GM23338 (cell line): ENCODE measurements around the gene EMC10. TPM values are rescaled to one million over a fixed set of nuclear protein-coding genes. Genes with fewer than 3 reads are reported as not detected.

Experiments
- ATAC-seq: fragments of 200-7000 bp; cut with Tn5 transposase; 3 replicates; pipeline ENCODE4 v1.9.1; 2020
- DNase-seq: peaks from one replicate; pipeline ENCODE4 v3.0.0-alpha.2; 2015; ENCODE audit warnings: low spot score
- H2AFZ ChIP-seq: fragments of 200-600 bp; sonication (generic); 2 replicates; pipeline ENCODE4 v1.8.0; 2016; ENCODE audit warnings: antibody characterized with exemption, mild to moderate bottlenecking, moderate library complexity
- H3F3A ChIP-seq: fragments of 200-600 bp; sonication (generic); replicated peaks from 2 replicates; pipeline ENCODE4 v1.8.0; 2017; ENCODE audit warnings: antibody characterized with exemption, mixed run types, low read depth
- H3K27ac ChIP-seq: fragments of 200-600 bp; sonication (generic); 2 replicates; pipeline ENCODE4 v1.6.1; 2016; ENCODE audit warnings: low read depth
- H3K27me3 ChIP-seq: fragments of 200-600 bp; sonication (generic); 2 replicates; pipeline ENCODE4 v1.8.0; 2016; ENCODE audit warnings: mild to moderate bottlenecking, mixed run types, moderate library complexity; ENCODE audit not compliant: insufficient read depth
- H3K36me3 ChIP-seq: fragments of 200-600 bp; sonication (generic); 2 replicates; pipeline ENCODE4 v1.8.0; 2016; ENCODE audit warnings: mild to moderate bottlenecking; ENCODE audit not compliant: insufficient read depth
- H3K4me1 ChIP-seq: fragments of 200-600 bp; sonication (generic); 2 replicates; pipeline ENCODE4 v1.8.0; 2016; ENCODE audit warnings: mild to moderate bottlenecking, moderate library complexity; ENCODE audit not compliant: insufficient read depth
- H3K4me2 ChIP-seq: fragments of 200-600 bp; sonication (generic); 2 replicates; pipeline ENCODE4 v1.7.1; 2017; ENCODE audit warnings: mixed run types
- H3K4me3 ChIP-seq: fragments of 200-600 bp; sonication (generic); 2 replicates; pipeline ENCODE4 v1.6.1; 2016; ENCODE audit warnings: mixed run types
- H3K79me2 ChIP-seq: fragments of 200-600 bp; sonication (generic); replicated peaks from 2 replicates; pipeline ENCODE4 v1.8.0; 2017; ENCODE audit warnings: mild to moderate bottlenecking; ENCODE audit not compliant: insufficient read depth
- H3K9me2 ChIP-seq: fragments of 200-600 bp; sonication (generic); 2 replicates; pipeline ENCODE4 v1.8.0; 2017; ENCODE audit not compliant: insufficient read depth
- H4K20me1 ChIP-seq: fragments of 200-600 bp; sonication (generic); replicated peaks from 2 replicates; pipeline ENCODE4 v1.8.0; 2017; ENCODE audit warnings: mild to moderate bottlenecking; ENCODE audit not compliant: insufficient read depth
- H3K27ac Mint-ChIP-seq: 2 replicates; pipeline ENCODE4 v1.8.0; 2020; ENCODE audit warnings: inconsistent platforms, mild to moderate bottlenecking, moderate library complexity, mixed read lengths
- H3K27me3 Mint-ChIP-seq: 3 replicates; pipeline ENCODE4 v1.8.0; 2022; ENCODE audit warnings: low read depth, mild to moderate bottlenecking, moderate library complexity, mixed read lengths, inconsistent platforms; ENCODE audit not compliant: insufficient read depth, poor library complexity
- H3K36me3 Mint-ChIP-seq: 3 replicates; pipeline ENCODE4 v1.8.0; 2021; ENCODE audit warnings: low read depth, mild to moderate bottlenecking, inconsistent platforms, moderate library complexity, mixed read lengths
- H3K4me1 Mint-ChIP-seq: 3 replicates; pipeline ENCODE4 v1.8.0; 2020; ENCODE audit warnings: mild to moderate bottlenecking, inconsistent platforms, mixed read lengths
- H3K4me3 Mint-ChIP-seq: 3 replicates; pipeline ENCODE4 v1.8.0; 2021; ENCODE audit warnings: moderate library complexity, mild to moderate bottlenecking, inconsistent platforms, mixed read lengths
- H3K9me3 Mint-ChIP-seq: 3 replicates; pipeline ENCODE4 v1.8.0; 2020; ENCODE audit warnings: moderate library complexity, mild to moderate bottlenecking, inconsistent platforms, mixed read lengths
- CREB1 ChIP-seq: fragments of 250-450 bp; sonication (Bioruptor Pico); IDR thresholded peaks from 2 replicates; pipeline ENCODE4 v1.5.0; 2020; ENCODE audit warnings: low read depth, mild to moderate bottlenecking, moderate library complexity
- CTCF ChIP-seq, 2 experiments: fragments of 200-600 bp in 1 of 2; sonication (generic) in 1 of 2; conservative IDR thresholded peaks; 2 replicates each; pipeline versions ENCODE4 v1.5.1 to v1.6.1; 2016 to 2017; ENCODE audit warnings: antibody characterized with exemption in 2 of 2, low read depth in 2 of 2, mild to moderate bottlenecking in 2 of 2, moderate library complexity in 1 of 2
- ETS1 ChIP-seq: IDR thresholded peaks from 2 replicates; pipeline ENCODE4 v1.6.1; 2016; ENCODE audit warnings: antibody characterized with exemption
- EZH2 ChIP-seq: fragments of 200-600 bp; sonication (generic); IDR thresholded peaks from one replicate; pipeline ENCODE4 v1.8.0; 2017; ENCODE audit warnings: antibody characterized with exemption, mild to moderate bottlenecking, low read depth; ENCODE audit not compliant: unreplicated experiment
- EZH2phosphoT487 ChIP-seq: fragments of 200-600 bp; sonication (generic); IDR thresholded peaks from one replicate; pipeline ENCODE4 v1.8.1; 2018; ENCODE audit warnings: antibody characterized with exemption; ENCODE audit not compliant: unreplicated experiment
- JUNB ChIP-seq: IDR thresholded peaks from one replicate; pipeline ENCODE4 v1.6.1; 2016; ENCODE audit warnings: antibody characterized with exemption; ENCODE audit not compliant: unreplicated experiment
- NANOG ChIP-seq: IDR thresholded peaks from 2 replicates; pipeline ENCODE4 v1.6.1; 2016; ENCODE audit warnings: antibody characterized with exemption, borderline replicate concordance
- POLR2AphosphoS5 ChIP-seq: IDR thresholded peaks from 2 replicates; pipeline ENCODE4 v1.6.1; 2016; ENCODE audit warnings: antibody characterized with exemption, low read depth
- STAT1 ChIP-seq: IDR thresholded peaks from one replicate; pipeline ENCODE4 v1.6.1; 2016; ENCODE audit warnings: antibody characterized with exemption; ENCODE audit not compliant: unreplicated experiment
- ZNF114 ChIP-seq: fragments of 250-450 bp; sonication (Bioruptor Pico); IDR thresholded peaks from 2 replicates; pipeline ENCODE4 v1.5.0; 2020; ENCODE audit warnings: mild to moderate bottlenecking, moderate library complexity
- ZNF331 ChIP-seq: fragments of 250-450 bp; sonication (Bioruptor Pico); IDR thresholded peaks from 2 replicates; pipeline ENCODE4 v1.5.0; 2020; ENCODE audit warnings: low read depth, mild to moderate bottlenecking, moderate library complexity
- ZNF462 ChIP-seq: fragments of 250-450 bp; sonication (Bioruptor Pico); IDR thresholded peaks from 2 replicates; pipeline ENCODE4 v1.5.0; 2020; ENCODE audit warnings: mild to moderate bottlenecking, moderate library complexity
- polyA plus RNA-seq: library from polyadenylated mRNA; unstranded; fragments of >200 nt; fragmentation: Nextera tagmentation; extraction: Ambion mirVana; gene quantifications from 2 replicates; pipeline ENCODE4 v1.2.1, GENCODE V29; 2016
- total RNA-seq: library from RNA; depleted of rRNA; stranded (reverse); fragments of >200 nt; shearing (Covaris generic); gene quantifications from 2 replicates; pipeline ENCODE4 v1.2.3, GENCODE V29; 2014
- TF ChIP-seq, protein P1 (sequence below): IDR thresholded peaks from one replicate; pipeline ENCODE4 v1.6.1; 2018; ENCODE audit warnings: antibody characterized with exemption; ENCODE audit not compliant: unreplicated experiment

The EMC10 gene
- total and polyA plus RNA-seq, 2 experiments from 2014 or later = 24.8 to 113 TPM

- H3K27me3 ChIP-seq = peaks cover 14% of the 10 kb centered on the region
- no peak overlapping the region for H3K27ac Mint-ChIP-seq
- H3K27ac ChIP-seq = no peak overlapping the region
- no peak overlapping the region for H3K4me3 ChIP-seq
- H4K20me1 ChIP-seq = no peaks in the 10 kb centered on the region
- peaks cover 21% of the 10 kb centered on the region for H3K27me3 Mint-ChIP-seq
- peaks cover 13% of the 10 kb centered on the region; the same call in 2 of the 3 replicates for H3K36me3 Mint-ChIP-seq
- DNase-seq (no peak), ATAC-seq (no peak)
- no peak overlapping the region for H3K4me2 ChIP-seq
- H3K4me3 Mint-ChIP-seq = no peak overlapping the region
- H2AFZ ChIP-seq = no peak overlapping the region
- H3K9me2 ChIP-seq = 0 out of 2 replicates have a peak, but pooled peaks cover 3% of the 10 kb centered on the region
- TF ChIP-seq EZH2 (no peak), CTCF (conservative IDR thresholded peaks at IDR 0.05; ENCODE audit: low read depth in 2 of 2) (no peak), JUNB (no peak), ETS1 (no peak), CREB1 (CRISPR knock-in tag) (no peak), STAT1 (no peak), ZNF462 (CRISPR knock-in tag) (no peak), POLR2AphosphoS5 (no peak), EZH2phosphoT487 (no peak), ZNF114 (CRISPR knock-in tag) (no peak), ZNF331 (no peak), NANOG (no peak)
- TF ChIP-seq, protein P1, sequence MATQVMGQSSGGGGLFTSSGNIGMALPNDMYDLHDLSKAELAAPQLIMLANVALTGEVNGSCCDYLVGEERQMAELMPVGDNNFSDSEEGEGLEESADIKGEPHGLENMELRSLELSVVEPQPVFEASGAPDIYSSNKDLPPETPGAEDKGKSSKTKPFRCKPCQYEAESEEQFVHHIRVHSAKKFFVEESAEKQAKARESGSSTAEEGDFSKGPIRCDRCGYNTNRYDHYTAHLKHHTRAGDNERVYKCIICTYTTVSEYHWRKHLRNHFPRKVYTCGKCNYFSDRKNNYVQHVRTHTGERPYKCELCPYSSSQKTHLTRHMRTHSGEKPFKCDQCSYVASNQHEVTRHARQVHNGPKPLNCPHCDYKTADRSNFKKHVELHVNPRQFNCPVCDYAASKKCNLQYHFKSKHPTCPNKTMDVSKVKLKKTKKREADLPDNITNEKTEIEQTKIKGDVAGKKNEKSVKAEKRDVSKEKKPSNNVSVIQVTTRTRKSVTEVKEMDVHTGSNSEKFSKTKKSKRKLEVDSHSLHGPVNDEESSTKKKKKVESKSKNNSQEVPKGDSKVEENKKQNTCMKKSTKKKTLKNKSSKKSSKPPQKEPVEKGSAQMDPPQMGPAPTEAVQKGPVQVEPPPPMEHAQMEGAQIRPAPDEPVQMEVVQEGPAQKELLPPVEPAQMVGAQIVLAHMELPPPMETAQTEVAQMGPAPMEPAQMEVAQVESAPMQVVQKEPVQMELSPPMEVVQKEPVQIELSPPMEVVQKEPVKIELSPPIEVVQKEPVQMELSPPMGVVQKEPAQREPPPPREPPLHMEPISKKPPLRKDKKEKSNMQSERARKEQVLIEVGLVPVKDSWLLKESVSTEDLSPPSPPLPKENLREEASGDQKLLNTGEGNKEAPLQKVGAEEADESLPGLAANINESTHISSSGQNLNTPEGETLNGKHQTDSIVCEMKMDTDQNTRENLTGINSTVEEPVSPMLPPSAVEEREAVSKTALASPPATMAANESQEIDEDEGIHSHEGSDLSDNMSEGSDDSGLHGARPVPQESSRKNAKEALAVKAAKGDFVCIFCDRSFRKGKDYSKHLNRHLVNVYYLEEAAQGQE = no peak
- peaks cover 16% of the 10 kb centered on the region for H3K4me1 Mint-ChIP-seq
- peaks cover 30% of the 10 kb centered on the region for H3K9me3 Mint-ChIP-seq
- H3K36me3 ChIP-seq = no peaks in the 10 kb centered on the region
- H3F3A ChIP-seq = peaks cover 14% of the 10 kb centered on the region; the same call in 1 of the 2 replicates
- H3K79me2 ChIP-seq = no peaks in the 10 kb centered on the region
- H3K4me1 ChIP-seq = peaks cover 22% of the 10 kb centered on the region
These were observed 41.8 kb upstream of the EMC10 start for GRCh38 chr19:50434525-50434924.
